ENCODE measurements around the gene LYPD6B.

Gene LYPD6B

GRCh38 chr2:149161481-149162225 is 123.2 kb downstream of the LYPD6B start:
- no peak overlapping the region for H3K27ac ChIP-seq (ENCODE audit: low read depth, low read length)
- H3K23ac ChIP-seq (ENCODE audit: low read length): no peak overlapping the region
- H3K36me3 ChIP-seq (ENCODE audit: control insufficient read depth, insufficient read depth, low read length): no peaks in the 10 kb centered on the region
- no peaks in the 10 kb centered on the region for H3K4me1 ChIP-seq (ENCODE audit: control insufficient read depth, low read depth, low read length)
- no peak overlapping the region for H2BK15ac ChIP-seq (replicated peaks; ENCODE audit: low read depth)
- H4K5ac ChIP-seq (ENCODE audit: low read length): no peak overlapping the region
- no peak overlapping the region for H3K4me2 ChIP-seq (ENCODE audit: low read length)
- H3K18ac ChIP-seq (ENCODE audit: low read length): no peak overlapping the region
- H2BK120ac ChIP-seq (ENCODE audit: low read depth, low read length): no peak overlapping the region
- no peak overlapping the region for H3K4ac ChIP-seq (ENCODE audit: low read depth, low read length)
- no CpG with 5 or more reads among the region's 5 CpGs for WGBS (ENCODE audit: extremely low coverage, insufficient coverage, low lambda C conversion rate)
- H2BK5ac ChIP-seq (ENCODE audit: low read length): no peak overlapping the region
- no peaks in the 10 kb centered on the region for H3K79me1 ChIP-seq (ENCODE audit: low read length)
- H3K4me3 ChIP-seq (ENCODE audit: low read length): no peak overlapping the region
- no peaks in the 10 kb centered on the region for H3K79me2 ChIP-seq (ENCODE audit: control insufficient read depth, insufficient read depth, low read length)
- no peak overlapping the region for H2AK5ac ChIP-seq (ENCODE audit: low read length)
- no peak overlapping the region for H3K9ac ChIP-seq (ENCODE audit: low read length)
- H3K27me3 ChIP-seq (ENCODE audit: insufficient read depth, low read length, poor library complexity): no peaks in the 10 kb centered on the region
- DNase-seq: no peak
- no peak overlapping the region for H3K56ac ChIP-seq (ENCODE audit: low read length)
- no peak overlapping the region for H4K8ac ChIP-seq (ENCODE audit: low read depth, low read length)

- no peak overlapping the region for H3K4ac ChIP-seq (ENCODE audit: low read depth, low read length)
- no peak overlapping the region for H2BK5ac ChIP-seq (ENCODE audit: low read length)
- no peak overlapping the region for H2BK15ac ChIP-seq (replicated peaks; ENCODE audit: low read depth)
- no peaks in the 10 kb centered on the region for H3K27me3 ChIP-seq (ENCODE audit: insufficient read depth, low read length, poor library complexity)
- WGBS (ENCODE audit: extremely low coverage, insufficient coverage, low lambda C conversion rate): no CpG with 5 or more reads among the region's 1 CpG
- H3K4me1 ChIP-seq (ENCODE audit: control insufficient read depth, low read depth, low read length): no peaks in the 10 kb centered on the region
- H3K4me3 ChIP-seq (ENCODE audit: low read length): no peak overlapping the region
- no peaks in the 10 kb centered on the region for H3K79me2 ChIP-seq (ENCODE audit: control insufficient read depth, insufficient read depth, low read length)
- no peaks in the 10 kb centered on the region for H3K79me1 ChIP-seq (ENCODE audit: low read length)
- H3K36me3 ChIP-seq (ENCODE audit: control insufficient read depth, insufficient read depth, low read length): no peaks in the 10 kb centered on the region
- no peak overlapping the region for H3K9ac ChIP-seq (ENCODE audit: low read length)
- no peak for DNase-seq
- no peak overlapping the region for H2BK120ac ChIP-seq (ENCODE audit: low read depth, low read length)
- no peak overlapping the region for H3K56ac ChIP-seq (ENCODE audit: low read length)
- H3K27ac ChIP-seq (ENCODE audit: low read depth, low read length): no peak overlapping the region
- no peak overlapping the region for H4K5ac ChIP-seq (ENCODE audit: low read length)
- H3K18ac ChIP-seq (ENCODE audit: low read length): no peak overlapping the region
- H3K4me2 ChIP-seq (ENCODE audit: low read length): no peak overlapping the region
- no peak overlapping the region for H2AK5ac ChIP-seq (ENCODE audit: low read length)
- no peak overlapping the region for H3K23ac ChIP-seq (ENCODE audit: low read length)
- H4K8ac ChIP-seq (ENCODE audit: low read depth, low read length): no peak overlapping the region
These were observed 125.8 kb downstream of the LYPD6B start for GRCh38 chr2:149164296-149164695.

- DNase-seq: no peak
- Histone ChIP-seq H3K27me3 (ENCODE audit: insufficient read depth, low read length, poor library complexity) (no peaks in the 10 kb centered on the region), H3K18ac (ENCODE audit: low read length) (no peak overlapping the region), H2BK120ac (ENCODE audit: low read depth, low read length) (no peak overlapping the region), H3K4me1 (ENCODE audit: control insufficient read depth, low read depth, low read length) (no peaks in the 10 kb centered on the region), H2BK15ac (replicated peaks; ENCODE audit: low read depth) (no peak overlapping the region), H3K4me2 (ENCODE audit: low read length) (no peak overlapping the region), H3K27ac (ENCODE audit: low read depth, low read length) (no peak overlapping the region), H2AK5ac (ENCODE audit: low read length) (no peak overlapping the region), H4K8ac (ENCODE audit: low read depth, low read length) (no peak overlapping the region), H3K56ac (ENCODE audit: low read length) (no peak overlapping the region), H3K36me3 (ENCODE audit: control insufficient read depth, insufficient read depth, low read length) (no peaks in the 10 kb centered on the region), H3K4ac (ENCODE audit: low read depth, low read length) (no peak overlapping the region), H2BK5ac (ENCODE audit: low read length) (no peak overlapping the region), H3K79me2 (ENCODE audit: control insufficient read depth, insufficient read depth, low read length) (no peaks in the 10 kb centered on the region), H3K9ac (ENCODE audit: low read length) (no peak overlapping the region), H3K23ac (ENCODE audit: low read length) (no peak overlapping the region), H3K79me1 (ENCODE audit: low read length) (no peaks in the 10 kb centered on the region), H4K5ac (ENCODE audit: low read length) (no peak overlapping the region), H3K4me3 (ENCODE audit: low read length) (no peak overlapping the region)
These were observed 126.3 kb downstream of the LYPD6B start for GRCh38 chr2:149164827-149165226.

- no CpG with 5 or more reads among the region's 5 CpGs for WGBS (ENCODE audit: extremely low coverage, insufficient coverage, low lambda C conversion rate)
- H3K27ac ChIP-seq (ENCODE audit: low read depth, low read length): no peak overlapping the region
- H3K4me1 ChIP-seq (ENCODE audit: control insufficient read depth, low read depth, low read length): no peaks in the 10 kb centered on the region
- H3K18ac ChIP-seq (ENCODE audit: low read length): no peak overlapping the region
- no peak overlapping the region for H3K4me3 ChIP-seq (ENCODE audit: low read length)
- no peaks in the 10 kb centered on the region for H3K79me1 ChIP-seq (ENCODE audit: low read length)
- no peak for DNase-seq
- no peak overlapping the region for H2BK120ac ChIP-seq (ENCODE audit: low read depth, low read length)
- no peak overlapping the region for H2BK15ac ChIP-seq (replicated peaks; ENCODE audit: low read depth)
- no peaks in the 10 kb centered on the region for H3K79me2 ChIP-seq (ENCODE audit: control insufficient read depth, insufficient read depth, low read length)
- no peak overlapping the region for H3K4ac ChIP-seq (ENCODE audit: low read depth, low read length)
- no peaks in the 10 kb centered on the region for H3K36me3 ChIP-seq (ENCODE audit: control insufficient read depth, insufficient read depth, low read length)
- H3K56ac ChIP-seq (ENCODE audit: low read length): no peak overlapping the region
- no peak overlapping the region for H2AK5ac ChIP-seq (ENCODE audit: low read length)
- no peak overlapping the region for H4K8ac ChIP-seq (ENCODE audit: low read depth, low read length)
- H3K23ac ChIP-seq (ENCODE audit: low read length): no peak overlapping the region
- no peak overlapping the region for H4K5ac ChIP-seq (ENCODE audit: low read length)
- H3K27me3 ChIP-seq (ENCODE audit: insufficient read depth, low read length, poor library complexity): no peaks in the 10 kb centered on the region
- no peak overlapping the region for H2BK5ac ChIP-seq (ENCODE audit: low read length)
- no peak overlapping the region for H3K4me2 ChIP-seq (ENCODE audit: low read length)
- H3K9ac ChIP-seq (ENCODE audit: low read length): no peak overlapping the region
These were observed 128.7 kb downstream of the LYPD6B start for GRCh38 chr2:149167001-149167780.

GRCh38 chr2:149167941-149168340 is 129.4 kb downstream of the LYPD6B start:
- Histone ChIP-seq H3K36me3 (ENCODE audit: control insufficient read depth, insufficient read depth, low read length) (no peaks in the 10 kb centered on the region), H2BK120ac (ENCODE audit: low read depth, low read length) (no peak overlapping the region), H3K9ac (ENCODE audit: low read length) (no peak overlapping the region), H2BK5ac (ENCODE audit: low read length) (no peak overlapping the region), H3K79me1 (ENCODE audit: low read length) (no peaks in the 10 kb centered on the region), H3K4me3 (ENCODE audit: low read length) (no peak overlapping the region), H3K27me3 (ENCODE audit: insufficient read depth, low read length, poor library complexity) (no peaks in the 10 kb centered on the region), H4K5ac (ENCODE audit: low read length) (no peak overlapping the region), H3K23ac (ENCODE audit: low read length) (no peak overlapping the region), H2AK5ac (ENCODE audit: low read length) (no peak overlapping the region), H3K18ac (ENCODE audit: low read length) (no peak overlapping the region), H3K56ac (ENCODE audit: low read length) (no peak overlapping the region), H2BK15ac (replicated peaks; ENCODE audit: low read depth) (no peak overlapping the region), H3K4me1 (ENCODE audit: control insufficient read depth, low read depth, low read length) (no peaks in the 10 kb centered on the region), H3K79me2 (ENCODE audit: control insufficient read depth, insufficient read depth, low read length) (no peaks in the 10 kb centered on the region), H3K4ac (ENCODE audit: low read depth, low read length) (no peak overlapping the region), H3K4me2 (ENCODE audit: low read length) (no peak overlapping the region), H3K27ac (ENCODE audit: low read depth, low read length) (no peak overlapping the region), H4K8ac (ENCODE audit: low read depth, low read length) (no peak overlapping the region)
- no CpG with 5 or more reads among the region's 4 CpGs for whole genome bisulfite sequencing (ENCODE audit: extremely low coverage, insufficient coverage, low lambda C conversion rate)
- DNase-seq: no peak
